PFSK-1 (cell line): ENCODE results near the gene DAB2IP.

Source experiments
- FOXP2 ChIP-seq: optimal IDR thresholded peaks from 2 replicates; pipeline ENCODE3; 2011; ENCODE audit warnings: borderline replicate concordance, control low read depth, inconsistent platforms; ENCODE audit not compliant: insufficient read depth; ENCODE audit errors: extremely low read length, extremely low read depth
- POLR2AphosphoS5 ChIP-seq: IDR thresholded peaks from 2 replicates; pipeline ENCODE4 v1.6.1; 2012; ENCODE audit warnings: low read depth, mild to moderate bottlenecking, control low read depth, low read length, moderate library complexity
- REST ChIP-seq, 2 experiments: IDR thresholded peaks; 2 replicates each; pipeline versions ENCODE4 v1.6.1 to v1.8.0; 2011 to 2012; ENCODE audit warnings: low read depth in 2 of 2, low read length in 2 of 2, control low read depth in 1 of 2, inconsistent platforms in 1 of 2, mild to moderate bottlenecking in 1 of 2, moderate library complexity in 1 of 2; ENCODE audit not compliant: insufficient read depth in 1 of 2
- SIN3A ChIP-seq: IDR thresholded peaks from 2 replicates; pipeline ENCODE4 v1.6.1; 2012; ENCODE audit warnings: mild to moderate bottlenecking, low read length, moderate library complexity, borderline replicate concordance; ENCODE audit not compliant: insufficient read depth
- TAF1 ChIP-seq: IDR thresholded peaks from 2 replicates; pipeline ENCODE4 v1.6.1; 2012; ENCODE audit warnings: low read length, control low read depth, borderline replicate concordance; ENCODE audit not compliant: insufficient read depth

- no peak for TF ChIP-seq FOXP2
- TF ChIP-seq POLR2AphosphoS5, result no peak
- no peak for TF ChIP-seq SIN3A
- TF ChIP-seq REST (IDR thresholded peaks at IDR 0.05; ENCODE audit: insufficient read depth in 1 of 2, low read depth in 2 of 2, low read length in 2 of 2), result no peak
- no peak for TF ChIP-seq TAF1
These were observed 16.0 kb upstream of the DAB2IP start for GRCh38 chr9:121635300-121635876.
